HTERT RPE-1 (cell line): Measurements from ENCODE around the gene ZNFX1.

Experiments used
- in situ Hi-C: fragments of 300-500 bp; cut with MboI; formaldehyde crosslinking; loops from 4 replicates; pipeline ENCODE4 v1.14.3; 2020; ENCODE audit warnings: low sequenced_read_pairs

ZNFX1 gene

DNA sequence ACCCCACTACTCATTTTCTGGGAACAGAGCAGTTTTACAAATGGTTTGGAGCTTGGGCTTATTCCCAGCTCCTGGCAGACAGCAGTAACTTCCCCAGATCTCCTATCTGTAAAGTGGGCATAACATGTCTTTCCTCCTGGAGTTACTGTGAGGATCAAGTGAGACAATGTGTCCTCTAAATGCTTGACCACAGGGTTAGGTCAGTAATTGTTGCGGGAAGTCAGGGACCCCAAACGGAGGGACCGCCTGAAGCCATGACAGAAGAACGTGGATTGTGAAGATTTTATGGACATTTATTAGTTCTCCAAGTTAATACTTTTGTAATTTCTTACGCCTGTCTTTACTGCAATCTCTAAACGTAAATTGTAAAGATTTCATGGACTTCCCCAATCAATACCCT, 15.3 kb upstream of the ZNFX1 start:
- in situ Hi-C loops = no loop called here

DNA sequence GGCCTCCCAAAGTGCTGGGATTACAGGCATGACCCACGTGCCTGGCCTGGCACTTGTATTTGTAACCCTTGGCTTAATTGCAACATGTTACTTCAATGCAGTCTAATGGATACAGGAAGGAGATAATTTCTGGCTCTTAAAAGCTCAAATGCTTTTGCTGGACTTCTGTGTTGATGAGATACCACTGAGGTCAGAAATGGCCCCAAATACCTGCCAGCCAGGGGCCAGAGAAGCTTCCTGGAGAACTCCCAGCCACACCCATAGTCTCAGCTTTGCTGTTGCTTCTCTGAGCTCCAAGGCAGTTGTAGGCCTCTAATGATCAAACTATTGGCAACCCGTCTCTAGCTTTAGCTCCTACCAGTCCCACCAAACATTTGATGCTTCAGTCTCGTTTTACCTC, 14.2 kb upstream of the ZNFX1 start:
- in situ Hi-C loops = no loop called here

DNA sequence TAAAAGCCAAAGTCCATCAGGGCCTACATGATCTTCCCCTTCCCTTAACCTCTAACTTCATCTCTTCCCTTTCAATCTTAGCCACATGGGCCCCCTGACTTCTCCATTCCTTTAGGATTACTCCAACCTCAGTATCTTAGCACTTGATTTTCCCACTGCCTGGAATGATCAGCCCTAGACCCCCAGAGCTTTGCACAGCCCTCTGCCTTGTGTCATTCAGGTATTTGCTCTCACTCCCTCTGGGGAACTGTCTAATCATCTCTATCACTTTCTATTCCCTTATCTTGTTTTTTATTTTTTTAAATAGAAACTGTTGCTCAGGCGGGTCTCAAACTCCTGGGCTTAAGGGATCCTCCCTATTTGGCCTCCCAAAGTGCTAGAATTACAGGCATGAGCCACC, 13.3 kb upstream of the ZNFX1 start:
- in situ Hi-C loops = no loop called here

DNA sequence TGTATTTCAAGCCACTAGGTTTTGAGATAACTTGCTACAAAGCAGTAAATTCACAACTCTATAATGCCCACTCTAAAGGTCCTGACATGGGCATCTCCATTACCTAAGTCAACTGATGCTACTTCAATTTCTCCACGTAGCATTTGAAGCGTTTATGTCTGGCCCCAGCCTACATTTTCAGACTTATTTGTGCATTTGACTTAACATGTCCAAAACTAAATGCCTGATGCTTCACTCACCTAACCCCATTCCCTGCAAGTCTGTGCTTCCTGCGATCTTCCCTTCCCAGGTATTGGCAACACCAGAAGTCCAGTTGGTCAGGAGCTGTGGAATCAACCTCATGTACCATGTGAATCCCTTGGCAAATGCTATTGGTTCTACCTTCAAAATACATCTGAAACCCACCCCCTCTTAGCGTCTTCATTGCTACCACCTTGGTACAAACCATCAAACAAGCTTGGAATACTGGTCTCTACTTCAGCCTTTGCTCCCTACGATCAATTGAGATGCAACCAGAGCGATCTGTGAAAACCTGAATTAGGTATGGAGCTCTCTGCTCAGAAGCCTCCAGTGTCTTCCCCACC, 12.8 kb upstream of the ZNFX1 start:
- in situ Hi-C loops = no loop called here

DNA sequence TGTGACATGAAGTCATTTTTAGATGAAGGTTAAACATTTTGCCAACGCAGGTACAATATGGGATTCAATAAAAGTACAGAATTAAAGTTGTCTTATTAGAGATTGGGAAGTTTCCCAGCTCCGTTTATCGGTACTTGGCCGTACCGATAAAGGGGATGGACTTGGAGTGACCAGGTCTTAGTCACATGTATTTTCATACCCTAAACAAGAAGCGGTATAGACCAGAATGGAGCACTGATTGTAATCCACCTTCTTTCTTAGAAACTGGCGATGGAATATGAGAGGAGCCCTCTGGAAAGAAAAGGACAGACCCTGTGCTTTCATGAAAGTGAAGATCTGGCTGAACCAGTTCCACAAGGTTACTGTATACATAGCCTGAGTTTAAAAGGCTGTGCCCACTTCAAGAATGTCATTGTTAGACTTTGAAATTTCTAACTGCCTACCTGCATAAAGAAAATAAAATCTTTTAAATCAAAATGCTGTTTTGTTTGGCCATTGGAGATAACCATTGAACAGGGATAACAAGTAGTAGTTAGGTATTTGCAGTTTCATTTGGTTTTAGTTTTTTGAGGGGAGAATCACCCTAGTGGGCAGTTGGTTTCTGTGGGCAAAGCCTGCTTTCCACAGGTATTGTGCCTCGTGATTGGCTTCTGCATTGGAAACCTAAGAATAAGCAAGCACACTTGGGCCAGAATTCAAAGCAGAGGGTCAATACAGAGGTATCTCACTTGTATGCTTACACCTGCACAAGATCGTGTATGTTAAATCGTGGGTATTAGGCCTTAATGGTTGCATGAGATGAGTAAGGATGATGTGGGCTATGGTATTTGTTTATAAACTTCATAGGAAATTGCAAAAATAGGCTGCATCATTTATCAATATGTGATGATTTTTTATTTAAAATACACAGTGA, 11.2 kb upstream of the ZNFX1 start:
- in situ Hi-C loops = no loop called here

DNA sequence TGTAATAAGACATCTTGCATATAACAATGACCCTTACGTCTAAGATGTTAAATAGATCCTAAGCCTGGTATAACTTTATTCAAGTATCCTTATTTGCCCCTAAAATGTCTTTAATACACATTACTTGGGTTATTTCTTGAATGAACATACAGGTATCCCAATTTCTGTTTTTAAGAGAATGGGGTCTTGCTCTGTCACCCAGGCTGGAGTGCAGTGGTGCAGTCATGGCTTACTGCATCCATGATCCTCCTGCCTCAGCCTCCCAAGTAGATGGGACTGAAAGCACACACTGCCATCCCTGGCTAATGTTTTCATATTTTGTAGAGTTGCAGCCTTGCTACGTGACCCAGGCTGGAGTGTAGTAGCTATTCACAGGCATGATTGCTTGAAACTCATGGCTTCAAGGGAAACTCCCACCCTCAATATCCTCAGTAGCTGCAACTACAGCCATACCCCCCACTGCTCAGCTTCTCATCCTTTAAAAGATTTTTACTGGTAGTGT, 10.4 kb upstream of the ZNFX1 start:
- in situ Hi-C loops = no loop called here

DNA sequence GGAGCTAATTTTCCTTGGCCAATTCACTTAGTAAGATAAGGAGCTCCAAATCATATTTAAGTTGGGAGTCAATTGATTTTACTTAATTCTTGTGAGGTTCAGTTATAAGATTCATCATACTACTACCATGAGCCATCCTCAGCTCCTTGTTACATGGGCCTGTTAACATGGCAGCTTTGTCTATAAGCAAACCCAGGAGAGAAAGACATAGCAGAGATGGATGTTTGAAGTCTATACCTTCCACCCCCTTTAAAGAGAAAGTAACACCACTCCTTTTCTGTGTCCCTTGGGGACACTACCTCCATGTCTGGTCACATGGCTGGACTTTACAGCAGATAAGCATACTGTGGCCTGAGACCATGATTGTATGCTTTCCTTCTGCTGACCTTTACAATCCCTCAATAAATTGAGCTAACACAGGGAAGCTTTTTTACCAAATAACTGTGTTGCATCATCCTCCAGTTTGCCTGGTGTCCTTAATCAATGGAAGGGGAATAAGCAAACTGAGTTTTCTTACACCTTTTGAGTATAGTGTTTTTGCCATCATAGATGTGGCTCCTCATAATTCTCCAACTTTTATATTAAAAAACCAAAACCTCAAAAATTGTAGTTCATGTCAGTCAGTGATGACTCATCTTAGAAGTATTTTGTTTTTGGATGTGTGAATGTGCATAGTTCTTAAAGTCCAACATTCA, 9.8 kb upstream of the ZNFX1 start:
- in situ Hi-C loops = no loop called here

DNA sequence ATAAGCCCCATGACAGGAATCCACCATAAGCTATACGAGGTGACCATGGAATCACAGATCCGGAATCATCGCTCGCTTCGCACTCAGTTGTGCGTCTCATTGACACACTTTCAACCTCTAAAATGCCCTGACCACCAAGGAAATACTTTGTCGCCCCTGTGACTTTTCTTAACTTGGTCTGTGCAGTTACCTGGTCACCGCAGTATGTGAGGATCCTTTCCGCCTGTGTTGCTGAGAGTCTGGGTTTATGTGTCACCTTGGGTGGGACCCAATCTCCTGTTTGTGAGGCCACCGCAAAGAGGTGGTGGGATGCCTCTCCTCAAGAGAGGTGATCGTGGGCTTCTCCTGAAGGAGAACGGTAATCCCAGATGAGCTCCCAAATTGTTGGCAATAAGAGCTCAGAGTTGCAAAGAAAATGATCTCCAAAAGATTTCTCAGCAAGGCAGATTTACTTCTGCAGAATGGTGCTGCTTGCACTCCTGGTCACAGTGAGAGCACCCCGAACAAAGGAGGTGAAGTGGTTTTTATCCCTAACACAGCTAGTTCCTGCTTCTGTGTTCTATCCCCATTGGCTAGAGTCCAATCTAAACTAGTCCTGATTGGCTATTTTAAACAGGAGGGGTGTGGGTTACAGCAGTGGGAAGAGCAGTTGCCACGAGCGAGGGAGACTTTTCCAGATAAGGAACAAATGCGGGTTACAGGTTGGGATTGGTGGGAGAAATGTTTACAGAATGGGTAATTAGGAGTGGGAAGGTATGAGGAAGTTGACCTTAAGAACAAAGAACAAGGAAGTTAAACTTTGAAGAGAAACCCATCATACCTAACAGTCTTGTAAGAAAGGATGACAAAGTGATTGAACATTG, 9.1 kb upstream of the ZNFX1 start:
- in situ Hi-C loops = no loop called here

DNA sequence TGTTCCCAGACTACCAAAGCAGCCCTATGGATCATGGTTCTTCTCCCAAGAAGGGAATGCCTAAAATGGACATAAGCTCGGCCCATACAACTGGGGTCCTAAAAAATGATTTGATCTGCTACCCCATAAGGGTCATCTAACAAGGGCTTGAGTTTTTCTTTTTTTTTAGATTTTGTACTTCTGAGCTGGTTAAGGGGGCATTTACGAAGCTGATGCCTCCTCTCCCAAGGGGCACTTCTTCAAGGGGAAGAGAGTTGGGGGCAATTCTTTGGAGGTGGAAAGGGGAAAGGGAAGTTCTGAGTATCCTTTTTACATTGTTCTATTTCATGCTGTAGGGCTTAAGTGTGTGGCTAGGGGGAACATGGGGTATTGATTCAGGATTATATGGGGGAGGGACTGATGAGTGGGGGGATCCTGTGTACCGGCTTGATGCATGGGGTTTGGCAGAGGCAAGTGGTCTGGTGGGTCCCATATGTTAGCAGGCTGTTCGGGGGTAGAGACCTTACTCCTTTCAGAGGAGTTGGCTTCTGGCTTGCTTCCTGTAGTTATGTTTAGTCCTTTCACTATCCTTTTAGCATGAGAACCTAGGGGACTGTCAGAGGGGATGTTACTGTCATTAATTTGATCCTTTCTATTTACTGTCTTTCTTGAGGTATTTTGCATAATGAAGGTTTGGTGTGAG, 8.1 kb upstream of the ZNFX1 start:
- in situ Hi-C loops = no loop called here

DNA sequence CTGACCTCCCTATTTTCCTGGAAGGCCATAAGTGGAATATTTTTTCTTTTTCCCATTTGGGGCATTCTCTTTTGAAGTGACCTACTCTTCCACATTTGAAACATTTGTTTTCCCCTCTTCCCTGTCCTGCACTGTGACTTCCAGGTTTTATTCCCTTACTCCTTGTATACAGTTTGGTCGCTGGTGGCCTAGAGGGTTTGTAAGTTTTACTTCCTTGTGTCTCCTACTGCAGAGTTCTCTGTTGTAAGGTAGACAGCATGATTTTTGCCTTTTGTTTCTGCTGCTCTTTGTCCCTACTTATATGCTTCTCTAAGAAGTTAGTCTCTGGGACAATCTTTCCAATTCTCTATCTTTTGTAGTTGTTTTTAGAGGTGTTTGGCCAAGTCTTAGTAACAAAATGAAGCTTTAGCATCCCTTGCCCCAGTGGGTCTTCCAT, 7.4 kb upstream of the ZNFX1 start:
- in situ Hi-C loops = no loop called here

DNA sequence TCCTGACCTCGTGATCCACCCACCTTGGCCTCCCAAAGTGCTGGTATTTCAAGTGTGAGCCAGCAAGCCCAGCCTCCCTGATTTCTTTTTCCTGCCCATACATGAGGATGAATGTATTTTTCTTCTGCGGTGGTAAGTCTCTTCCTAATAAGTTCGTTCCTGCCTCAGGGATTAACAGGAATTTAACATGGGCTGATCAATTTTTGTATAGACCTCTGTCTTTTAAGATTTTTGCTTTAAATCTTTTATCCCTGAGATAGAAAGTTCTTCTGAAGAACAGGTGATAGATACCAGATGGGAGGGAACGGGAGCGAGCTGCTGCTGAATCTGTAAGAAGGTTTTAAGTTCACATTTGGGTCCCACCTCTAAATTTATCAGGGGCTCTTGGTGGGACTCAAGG, 7.0 kb upstream of the ZNFX1 start:
- in situ Hi-C loops = no loop called here

DNA sequence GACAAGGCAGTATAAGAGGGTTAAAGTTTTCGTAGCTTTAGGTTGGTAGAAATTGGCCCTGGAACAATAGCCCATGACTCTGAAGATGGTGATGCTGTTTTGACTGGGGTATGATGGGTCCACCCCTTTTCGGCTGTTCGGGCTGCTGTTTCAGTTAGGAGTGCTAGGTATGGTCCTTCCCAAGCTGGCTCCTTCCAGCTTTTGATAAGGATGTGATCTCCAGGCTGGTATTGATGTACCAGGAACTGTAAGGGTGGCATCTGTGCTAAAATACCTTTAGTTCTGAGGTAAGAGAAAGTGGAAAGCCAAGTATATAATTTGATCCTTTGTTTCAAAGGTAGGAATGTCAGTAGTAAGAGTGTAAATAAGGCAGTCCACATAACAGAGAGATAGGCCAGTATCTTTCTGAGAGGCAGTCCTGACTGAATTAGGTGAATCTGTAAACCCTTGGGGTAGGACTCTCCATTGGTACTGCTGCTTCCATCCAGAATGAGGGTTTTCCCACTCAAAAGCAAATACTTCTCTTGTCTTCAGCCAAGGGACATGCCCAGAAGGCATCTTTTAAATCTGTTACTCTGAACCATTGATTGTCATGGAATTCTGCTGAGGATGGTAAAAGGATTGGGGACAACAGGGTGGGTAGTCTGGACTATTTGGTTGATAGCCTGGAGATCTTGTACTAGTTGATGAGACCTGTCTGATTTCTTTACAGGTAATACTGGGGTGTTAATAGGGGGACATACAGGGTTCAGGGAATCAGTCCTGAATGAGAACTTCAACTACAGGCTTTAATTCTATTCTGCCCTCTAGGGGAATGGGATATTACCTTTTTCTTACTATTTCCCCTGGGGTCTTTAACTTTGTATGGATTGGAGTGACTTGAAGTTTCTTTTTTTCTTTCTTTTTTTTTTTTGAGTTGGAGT, 6.1 kb upstream of the ZNFX1 start:
- in situ Hi-C loops = no loop called here

DNA sequence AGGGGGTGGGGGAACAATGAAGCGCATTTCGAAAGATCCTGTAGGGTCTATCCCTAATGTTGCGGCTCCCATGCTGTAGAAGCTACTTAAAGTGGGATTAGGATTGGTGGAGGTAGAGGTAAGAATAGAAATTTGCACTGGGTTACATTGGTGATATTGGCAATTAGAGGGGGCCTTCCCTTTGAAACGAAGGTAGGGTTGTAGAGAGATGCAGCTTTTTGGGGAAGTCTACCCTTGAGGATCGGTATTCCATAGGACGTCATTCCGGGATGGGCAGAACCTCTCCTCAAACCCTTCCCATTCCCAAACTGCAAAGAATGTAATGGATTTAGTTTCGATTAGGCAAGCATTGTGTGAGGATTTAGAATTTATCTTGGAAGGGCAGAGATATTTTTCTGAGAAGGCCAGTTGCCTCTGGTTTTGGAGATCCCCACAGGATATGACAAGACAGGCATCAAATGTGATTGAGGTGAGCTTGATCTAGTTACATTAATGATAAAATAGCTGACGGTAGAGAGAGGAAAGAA, 5.4 kb upstream of the ZNFX1 start:
- in situ Hi-C loops = no loop called here

DNA sequence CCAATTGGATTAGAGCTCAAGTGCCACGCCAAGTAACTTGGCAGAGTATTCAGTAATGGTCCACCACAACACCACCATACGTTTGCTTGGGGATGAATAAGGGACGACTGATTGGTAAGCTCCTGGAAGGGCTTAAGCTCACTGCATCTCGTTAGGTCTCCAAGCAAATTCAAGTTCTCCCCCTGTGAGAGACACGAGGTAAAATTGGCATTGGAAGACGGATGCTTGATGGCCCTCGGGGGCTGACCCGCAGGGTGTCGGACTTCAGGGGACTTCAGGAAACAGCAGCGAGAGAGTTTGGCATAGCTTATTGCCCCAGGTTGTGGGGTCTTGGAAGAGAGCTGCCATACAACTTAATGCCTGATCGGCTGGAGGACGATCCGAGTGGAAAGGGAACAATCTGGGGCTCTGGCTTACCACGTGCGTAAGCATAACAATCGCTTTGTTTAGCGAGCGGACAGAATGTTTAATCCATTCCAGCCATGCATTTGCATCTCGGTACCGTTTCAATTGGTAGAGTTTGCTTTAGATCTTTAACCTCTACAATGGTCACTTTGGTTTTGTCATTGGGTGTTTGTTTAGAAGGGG, 4.8 kb upstream of the ZNFX1 start:
- in situ Hi-C loops = no loop called here

DNA sequence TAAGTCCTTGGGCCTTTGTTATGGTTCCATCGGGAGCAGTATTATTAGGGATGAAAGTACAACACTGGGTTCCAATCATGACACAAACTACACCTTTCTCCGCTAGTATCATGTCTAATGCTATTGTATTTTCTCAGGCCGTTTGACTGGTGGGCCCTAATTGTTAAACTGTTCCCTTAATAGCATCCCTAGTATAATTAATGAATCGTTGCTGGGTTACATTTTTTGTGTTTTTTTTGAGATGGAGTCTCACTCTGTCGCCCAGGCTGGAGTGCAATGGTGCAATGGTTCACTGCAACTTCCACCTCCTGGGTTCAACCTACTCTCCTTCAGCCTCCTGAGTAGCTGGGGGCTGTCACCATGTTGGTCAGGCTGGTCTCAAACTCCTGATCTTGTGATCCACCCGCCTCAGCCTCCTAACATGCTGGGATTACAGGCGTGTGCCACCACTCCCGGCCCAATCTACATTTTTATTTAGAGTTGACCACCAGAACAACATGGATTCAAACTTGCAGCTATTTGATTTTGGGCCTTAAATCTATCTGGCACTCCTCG, 4.1 kb upstream of the ZNFX1 start:
- in situ Hi-C loops = no loop called here

DNA sequence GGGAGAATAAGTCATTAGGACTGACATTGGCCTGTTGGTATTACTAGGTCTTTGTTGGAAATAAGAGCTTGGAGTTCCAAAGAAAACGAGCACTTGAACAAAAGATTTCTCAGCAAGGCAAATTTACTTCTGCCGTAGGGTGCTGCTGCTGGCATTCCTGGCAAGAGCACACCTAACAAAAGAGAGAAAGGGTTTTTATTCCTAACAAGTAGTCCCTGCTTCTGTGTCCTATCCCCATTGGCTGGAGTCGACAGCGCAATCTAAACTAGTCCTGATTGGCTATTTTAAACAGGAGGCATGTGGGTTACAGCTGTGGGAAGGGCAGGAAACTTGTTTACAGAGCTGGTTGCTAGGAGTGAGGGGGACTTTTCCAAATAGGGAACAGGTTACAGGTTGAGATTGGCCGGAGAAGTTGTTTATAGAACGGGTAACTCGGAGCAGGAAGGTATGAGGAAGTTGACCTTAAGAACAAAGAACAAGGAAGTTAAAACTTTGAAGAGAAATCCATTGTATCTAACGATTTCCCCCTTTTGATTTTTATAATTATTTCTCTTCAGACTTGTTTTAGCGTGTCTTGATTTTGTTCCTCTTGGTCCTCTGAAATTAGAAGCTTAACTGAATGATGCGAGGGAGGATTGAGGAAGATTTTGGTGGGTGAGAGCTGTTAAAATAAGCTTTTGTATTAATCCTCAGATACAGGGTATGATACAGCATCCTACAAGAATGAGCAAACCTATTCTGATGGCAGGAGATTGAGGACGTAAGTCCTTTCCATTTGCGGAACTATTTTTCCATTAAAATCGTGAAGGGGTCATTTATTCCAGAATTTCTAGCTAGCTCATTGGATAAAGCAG, 3.4 kb upstream of the ZNFX1 start:
- in situ Hi-C loops = no loop called here

DNA sequence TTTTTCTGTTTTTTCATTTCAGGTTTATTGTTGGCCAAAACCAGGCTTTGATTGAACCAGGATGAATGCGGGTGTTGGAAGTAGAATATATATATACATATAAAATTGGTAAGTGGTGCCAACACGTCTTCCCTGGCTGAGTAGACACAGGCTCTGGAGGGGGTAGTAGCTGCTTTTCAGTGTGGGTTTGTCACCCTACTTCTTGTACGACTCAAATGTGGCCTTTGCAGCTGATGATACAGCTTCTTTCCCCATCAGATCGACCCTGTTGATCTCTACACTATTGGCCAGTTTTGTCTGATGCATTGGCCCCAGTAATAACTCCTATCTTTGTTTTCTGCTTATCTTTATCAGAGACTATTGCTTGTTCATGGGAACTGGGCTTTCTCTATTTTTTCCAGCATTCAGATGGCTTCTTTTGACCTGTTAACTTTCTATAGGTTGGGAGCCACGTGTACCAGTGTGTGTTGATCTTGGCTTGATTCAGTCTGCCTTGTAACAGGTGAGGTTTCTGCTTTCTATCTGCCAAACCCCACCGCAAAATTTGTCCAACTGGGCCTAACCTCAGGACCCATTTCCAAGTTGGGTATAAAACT, 2.7 kb upstream of the ZNFX1 start:
- in situ Hi-C loops = no loop called here
